ENCODE results near the gene PURB. TPM values are rescaled to one million over a fixed set of nuclear protein-coding genes. Genes with fewer than 3 reads are reported as not detected.

PURB gene
- total RNA-seq, 1 donor from 2014 or later, result 26.2 TPM

- DNase-seq (ENCODE audit: low read depth, low spot score), result no peak
- Mint-ChIP-seq H3K36me3 (ENCODE audit: low read depth) (no peaks in the 10 kb centered on the region), H3K4me1 (peaks cover 5% of the 10 kb centered on the region), H3K27ac (ENCODE audit: unreplicated experiment) (no peak overlapping the region), H3K9me3 (no peaks in the 10 kb centered on the region), H3K27me3 (ENCODE audit: low read depth) (peaks cover 14% of the 10 kb centered on the region), H3K4me3 (no peak overlapping the region)
- peak; percentile 51 for TF ChIP-seq CTCF (conservative IDR thresholded peaks at IDR 0.05)
Observed at GRCh38 chr7:44858161-44858560, 27.2 kb downstream of the PURB start.

GRCh38 chr7:44854644-44855364 lies 30.5 kb downstream of the PURB start:
- TF ChIP-seq CTCF (conservative IDR thresholded peaks at IDR 0.05), result no peak
- Mint-ChIP-seq H3K4me3 (no peak overlapping the region), H3K27ac (ENCODE audit: unreplicated experiment) (no peak overlapping the region), H3K4me1 (peaks cover 5% of the 10 kb centered on the region), H3K9me3 (no peaks in the 10 kb centered on the region), H3K27me3 (ENCODE audit: low read depth) (no peaks in the 10 kb centered on the region), H3K36me3 (ENCODE audit: low read depth) (no peaks in the 10 kb centered on the region)
- no peak for DNase-seq (ENCODE audit: low read depth, low spot score)

- Mint-ChIP-seq H3K9me3 (no peaks in the 10 kb centered on the region), H3K4me3 (no peak overlapping the region), H3K27ac (ENCODE audit: unreplicated experiment) (no peak overlapping the region), H3K27me3 (ENCODE audit: low read depth) (no peaks in the 10 kb centered on the region), H3K4me1 (peaks cover 14% of the 10 kb centered on the region), H3K36me3 (ENCODE audit: low read depth) (no peaks in the 10 kb centered on the region)
- no peak for DNase-seq (ENCODE audit: low read depth, low spot score)
- no peak for TF ChIP-seq CTCF (conservative IDR thresholded peaks at IDR 0.05)
Observed at GRCh38 chr7:44853391-44853790, 31.9 kb downstream of the PURB start.

GRCh38 chr7:44852590-44852989 lies 32.7 kb downstream of the PURB start:
- Mint-ChIP-seq H3K4me1 (peaks cover 18% of the 10 kb centered on the region), H3K4me3 (no peak overlapping the region), H3K9me3 (no peaks in the 10 kb centered on the region), H3K27me3 (ENCODE audit: low read depth) (peaks cover 2% of the 10 kb centered on the region), H3K36me3 (ENCODE audit: low read depth) (no peaks in the 10 kb centered on the region), H3K27ac (ENCODE audit: unreplicated experiment) (no peak overlapping the region)
- no peak for DNase-seq (ENCODE audit: low read depth, low spot score)
- TF ChIP-seq CTCF (conservative IDR thresholded peaks at IDR 0.05), result no peak

GRCh38 chr7:44849885-44850544 lies 35.3 kb downstream of the PURB start:
- H3K9me3 Mint-ChIP-seq, result no peaks in the 10 kb centered on the region
- no peak overlapping the region for H3K27ac Mint-ChIP-seq (ENCODE audit: unreplicated experiment)
- H3K27me3 Mint-ChIP-seq (ENCODE audit: low read depth), result peaks cover 2% of the 10 kb centered on the region
- DNase-seq (ENCODE audit: low read depth, low spot score), result no peak
- no peak for TF ChIP-seq CTCF (conservative IDR thresholded peaks at IDR 0.05)
- H3K36me3 Mint-ChIP-seq (ENCODE audit: low read depth), result no peaks in the 10 kb centered on the region
- H3K4me1 Mint-ChIP-seq, result peaks cover 36% of the 10 kb centered on the region
- H3K4me3 Mint-ChIP-seq, result peak overlapping the region; percentile 93
